ENCODE results near the gene IQCH.
A peak's percentile ranks its signal among the peaks of the same experiment; 100 is the strongest.

- TF ChIP-seq, protein P1, sequence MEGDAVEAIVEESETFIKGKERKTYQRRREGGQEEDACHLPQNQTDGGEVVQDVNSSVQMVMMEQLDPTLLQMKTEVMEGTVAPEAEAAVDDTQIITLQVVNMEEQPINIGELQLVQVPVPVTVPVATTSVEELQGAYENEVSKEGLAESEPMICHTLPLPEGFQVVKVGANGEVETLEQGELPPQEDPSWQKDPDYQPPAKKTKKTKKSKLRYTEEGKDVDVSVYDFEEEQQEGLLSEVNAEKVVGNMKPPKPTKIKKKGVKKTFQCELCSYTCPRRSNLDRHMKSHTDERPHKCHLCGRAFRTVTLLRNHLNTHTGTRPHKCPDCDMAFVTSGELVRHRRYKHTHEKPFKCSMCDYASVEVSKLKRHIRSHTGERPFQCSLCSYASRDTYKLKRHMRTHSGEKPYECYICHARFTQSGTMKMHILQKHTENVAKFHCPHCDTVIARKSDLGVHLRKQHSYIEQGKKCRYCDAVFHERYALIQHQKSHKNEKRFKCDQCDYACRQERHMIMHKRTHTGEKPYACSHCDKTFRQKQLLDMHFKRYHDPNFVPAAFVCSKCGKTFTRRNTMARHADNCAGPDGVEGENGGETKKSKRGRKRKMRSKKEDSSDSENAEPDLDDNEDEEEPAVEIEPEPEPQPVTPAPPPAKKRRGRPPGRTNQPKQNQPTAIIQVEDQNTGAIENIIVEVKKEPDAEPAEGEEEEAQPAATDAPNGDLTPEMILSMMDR (IDR thresholded peaks at IDR 0.05) = no peak
- TF ChIP-seq POLR2A (IDR thresholded peaks at IDR 0.05) = peak in 1 of 2 donors; percentile 67
Measured at GRCh38 chr15:67521783-67522568, 267.4 kb downstream of the IQCH start.
